Endothelial cell of umbilical vein (primary cell): ENCODE results near the gene TRAK1. TPM values are rescaled to one million over a fixed set of nuclear protein-coding genes. Genes with fewer than 3 reads are reported as not detected.

Source experiments
- BruUV-seq: library from RNA; stranded (reverse); fragments of 400-500 nt; replicated peaks from 2 replicates; lab custom pipeline; 2021; lab: Mats Ljungman, UMichigan
- CTCF ChIA-PET: fragments of 300-600, 350-600 bp; sonication (Branson Sonifier 250); formaldehyde crosslinking; loops from one replicate; lab custom pipeline; 2021; ENCODE audit warnings: antibody characterized with exemption, inconsistent platforms; lab: Charles Lee
- POLR2A ChIA-PET: fragments of 300-600, 350-600 bp; sonication (Branson Sonifier 250); formaldehyde crosslinking; loops from one replicate; lab custom pipeline; 2021; ENCODE audit warnings: antibody characterized with exemption, inconsistent platforms; lab: Charles Lee
- DNase-seq: peaks from one replicate; pipeline ENCODE4 v3.0.0-alpha.2; 2011; ENCODE audit warnings: low read depth, low spot score
- FAIRE-seq: peaks from 2 replicates; lab custom pipeline; 2011; peaks lifted over from hg19 to GRCh38; lab: Jason Lieb, UNC
- H2AFZ ChIP-seq: 2 replicates; pipeline ENCODE4 v1.6.0; 2012; ENCODE audit warnings: low read depth, low read length, control low read depth, inconsistent platforms
- H3K27ac ChIP-seq: 2 replicates; pipeline ENCODE4 v1.5.1; 2011; ENCODE audit warnings: low read depth, mild to moderate bottlenecking, control low read depth, low read length, moderate library complexity; ENCODE audit not compliant: insufficient read depth
- H3K27me3 ChIP-seq, 2 experiments: 2 replicates each; pipeline versions ENCODE4 v1.6.0 to v1.6.1; 2011; ENCODE audit warnings: low read length in 2 of 2, mixed read lengths in 1 of 2; ENCODE audit not compliant: control insufficient read depth in 2 of 2, insufficient read depth in 2 of 2
- H3K36me3 ChIP-seq, 2 experiments: 2 replicates in 1 of 2; 3 replicates in 1 of 2; pipeline ENCODE4 v1.5.1; 2011; ENCODE audit warnings: low read length in 2 of 2, mild to moderate bottlenecking in 1 of 2, moderate library complexity in 1 of 2; ENCODE audit not compliant: control insufficient read depth in 2 of 2, insufficient read depth in 2 of 2; ENCODE audit errors: extremely low read depth in 1 of 2
- H3K4me1 ChIP-seq: 3 replicates; pipeline ENCODE4 v1.5.1; 2011; ENCODE audit warnings: mild to moderate bottlenecking, low read length; ENCODE audit not compliant: control insufficient read depth, insufficient read depth; ENCODE audit errors: extremely low read depth
- H3K4me2 ChIP-seq: 2 replicates; pipeline ENCODE4 v1.6.1; 2011; ENCODE audit warnings: low read length, control low read depth, mixed read lengths; ENCODE audit not compliant: insufficient read depth
- H3K4me3 ChIP-seq, 3 experiments: fragments of 200-600 bp in 1 of 3; sonication (generic), shearing (Covaris generic) in 1 of 3; replicated peaks in 1 of 3; 2 replicates each; pipeline ENCODE4 v1.5.1; 2011 to 2016; ENCODE audit warnings: control low read depth in 3 of 3, low read length in 3 of 3, mild to moderate bottlenecking in 2 of 3, inconsistent platforms in 1 of 3, low read depth in 1 of 3, moderate library complexity in 1 of 3; ENCODE audit not compliant: insufficient read depth in 1 of 3
- H3K79me2 ChIP-seq: 2 replicates; pipeline ENCODE4 v1.6.0; 2012; ENCODE audit warnings: low read length, inconsistent platforms; ENCODE audit not compliant: control insufficient read depth, insufficient read depth
- H3K9ac ChIP-seq: replicated peaks from 2 replicates; pipeline ENCODE3; 2011; ENCODE audit warnings: low read length, control low read depth; ENCODE audit not compliant: insufficient read depth; ENCODE audit errors: extremely low read depth
- H3K9me1 ChIP-seq: replicated peaks from 3 replicates; pipeline ENCODE4 v1.6.0; 2011; ENCODE audit warnings: mild to moderate bottlenecking, low read length; ENCODE audit not compliant: control insufficient read depth, insufficient read depth; ENCODE audit errors: extremely low read depth
- H3K9me3 ChIP-seq: replicated peaks from 2 replicates; pipeline ENCODE4 v1.5.1; 2012; ENCODE audit warnings: low read length, inconsistent platforms; ENCODE audit not compliant: control insufficient read depth, insufficient read depth
- H4K20me1 ChIP-seq: replicated peaks from 2 replicates; pipeline ENCODE3; 2011; ENCODE audit warnings: mild to moderate bottlenecking, low read length; ENCODE audit not compliant: control insufficient read depth, insufficient read depth; ENCODE audit errors: extremely low read depth
- EZH2 ChIP-seq: IDR thresholded peaks from 2 replicates; pipeline ENCODE4 v1.6.1; 2012; ENCODE audit warnings: borderline replicate concordance, low read depth, mild to moderate bottlenecking, moderate library complexity, low read length, inconsistent platforms; ENCODE audit not compliant: severe bottlenecking
- FOS ChIP-seq: IDR thresholded peaks from 2 replicates; pipeline ENCODE4 v1.6.1; 2011; ENCODE audit warnings: mild to moderate bottlenecking, low read length, moderate library complexity, borderline replicate concordance; ENCODE audit not compliant: insufficient read depth
- GATA2 ChIP-seq: IDR thresholded peaks from 2 replicates; pipeline ENCODE4 v1.7.0; 2011; ENCODE audit warnings: low read depth, mild to moderate bottlenecking, moderate library complexity, mixed read lengths, low read length; ENCODE audit not compliant: insufficient read length, insufficient read depth
- JUN ChIP-seq: IDR thresholded peaks from 2 replicates; pipeline ENCODE4 v1.6.1; 2011; ENCODE audit warnings: borderline replicate concordance, low read depth; ENCODE audit not compliant: insufficient read length, insufficient read depth
- MYC ChIP-seq: IDR thresholded peaks from one replicate; pipeline ENCODE4 v1.6.1; 2011; ENCODE audit warnings: mild to moderate bottlenecking, low read depth, low read length
- POLR2A ChIP-seq: IDR thresholded peaks from 2 replicates; pipeline ENCODE4 v1.6.1; 2012; ENCODE audit warnings: low read depth, mild to moderate bottlenecking, control low read depth, low read length
- POLR2AphosphoS5 ChIP-seq: IDR thresholded peaks from 2 replicates; pipeline ENCODE4 v1.6.1; 2012; ENCODE audit warnings: low read depth, mild to moderate bottlenecking, control low read depth, low read length, moderate library complexity; ENCODE audit not compliant: insufficient read depth
- dilution Hi-C: fragments of 300-500 bp; cut with MboI; formaldehyde crosslinking; loops from one replicate; pipeline ENCODE4 v1.15.0; 2019; ENCODE audit warnings: low sequenced_read_pairs; ENCODE audit not compliant: extremely low pct_ligation_motif_present
- intact Hi-C: fragments of 100-400 bp; cut with micrococcal nuclease; formaldehyde crosslinking; loops from one replicate; pipeline ENCODE4 v1.10.0; 2022
- polyA plus RNA-seq, 4 experiments: library from polyadenylated mRNA; depleted of rRNA in 3 of 4; stranded (reverse) in 3 of 4; unstranded in 1 of 4; fragments of >200 nt; gene quantifications; 2 replicates each; pipeline versions ENCODE4 v1.2.1 to v1.2.3, GENCODE V29; 2011 to 2012; ENCODE audit warnings: missing spikeins in 1 of 4
- total RNA-seq: library from RNA; stranded (reverse); gene quantifications from 2 replicates; pipeline ENCODE4 v1.2.3, GENCODE V29; 2021
- TF ChIP-seq, protein P1 (sequence below): IDR thresholded peaks from 2 replicates; pipeline ENCODE4 v1.6.1; 2011; ENCODE audit not compliant: insufficient read depth, insufficient read length
- TF ChIP-seq, protein P2 (sequence below), 2 donors: IDR thresholded peaks; 1 replicate in 1 of 2; 2 replicates in 1 of 2; pipeline ENCODE4 v1.5.1; 2011; ENCODE audit warnings: low read length in 2 of 2, mild to moderate bottlenecking in 2 of 2, moderate library complexity in 2 of 2, control low read depth in 1 of 2, inconsistent platforms in 1 of 2, low read depth in 1 of 2; ENCODE audit not compliant: insufficient read depth in 1 of 2; ENCODE audit errors: extremely low read depth in 1 of 2

The TRAK1 gene
- total and polyA plus RNA-seq, 2 donors (not counting 3 experiments of a cell fraction or from before 2014, with no cell fraction given): 38.5 to 59.6 TPM

DNA sequence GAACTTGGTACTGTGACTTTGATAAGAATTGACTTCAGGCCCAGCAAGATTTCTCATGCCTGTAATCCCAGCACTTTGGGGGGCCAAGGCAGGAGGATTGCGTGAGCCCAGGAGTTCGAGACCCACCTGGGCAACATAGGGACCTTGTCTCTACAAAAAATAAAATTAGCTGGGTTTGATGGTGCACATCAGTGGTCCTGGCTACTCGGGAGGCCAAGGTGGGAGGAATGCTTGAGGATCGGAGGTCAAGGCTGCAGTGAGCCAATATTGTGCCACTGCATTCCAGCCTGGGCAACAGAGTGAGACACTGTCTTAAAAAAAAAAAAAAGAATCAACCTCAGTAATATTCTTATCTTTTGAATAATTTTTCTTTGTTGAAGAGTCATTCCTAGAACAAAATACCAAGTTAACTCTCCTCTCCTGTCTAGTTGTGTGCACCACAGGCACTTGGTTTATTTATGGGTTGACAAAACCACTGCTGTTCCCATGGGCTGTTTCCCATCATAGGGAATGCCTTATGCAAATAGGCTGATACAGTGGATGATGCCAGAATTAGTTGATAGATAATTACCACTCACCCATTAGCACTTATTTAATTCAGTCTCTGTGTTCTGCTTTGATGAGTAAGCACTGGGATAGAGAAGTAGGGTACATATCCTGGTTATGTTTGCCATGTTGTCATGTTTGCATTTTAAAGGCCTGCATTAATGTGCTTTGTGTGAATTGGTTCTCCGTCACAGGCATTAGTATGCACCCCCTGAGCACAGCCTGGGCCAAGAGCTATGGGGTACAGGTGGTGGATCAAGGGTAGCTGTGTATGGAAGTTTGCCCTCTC is 32.9 kb downstream of the TRAK1 start:
- Histone ChIP-seq H3K4me3 (no peak overlapping the region), H3K79me2 (peaks cover 19% of the 10 kb centered on the region), H3K4me1 (peaks cover 28% of the 10 kb centered on the region), H3K9ac (no peak overlapping the region), H3K36me3 (peaks cover 0 to 2% of the 10 kb centered on the region in 2 experiments), H3K27me3 (no peaks in the 10 kb centered on the region), H3K27ac (no peak overlapping the region), H4K20me1 (no peaks in the 10 kb centered on the region), H2AFZ (no peak overlapping the region), H3K4me2 (no peak overlapping the region), H3K9me3 (no peaks in the 10 kb centered on the region), H3K9me1 (no peaks in the 10 kb centered on the region)
- dilution Hi-C loops: no loop called here
- CTCF ChIA-PET: interaction anchor here (2.0 kb wide), 1 partner anchor 67 kb away, joined by 10 read pairs; no protein-coding TSS in a partner anchor
- no TSS peak for BruUV-seq
- DNase-seq: no peak
- no peak for TF ChIP-seq JUN
- TF ChIP-seq POLR2A: no peak
- TF ChIP-seq, protein P1, sequence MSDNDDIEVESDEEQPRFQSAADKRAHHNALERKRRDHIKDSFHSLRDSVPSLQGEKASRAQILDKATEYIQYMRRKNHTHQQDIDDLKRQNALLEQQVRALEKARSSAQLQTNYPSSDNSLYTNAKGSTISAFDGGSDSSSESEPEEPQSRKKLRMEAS: no peak
- no peak for TF ChIP-seq GATA2
- TF ChIP-seq, protein P2, sequence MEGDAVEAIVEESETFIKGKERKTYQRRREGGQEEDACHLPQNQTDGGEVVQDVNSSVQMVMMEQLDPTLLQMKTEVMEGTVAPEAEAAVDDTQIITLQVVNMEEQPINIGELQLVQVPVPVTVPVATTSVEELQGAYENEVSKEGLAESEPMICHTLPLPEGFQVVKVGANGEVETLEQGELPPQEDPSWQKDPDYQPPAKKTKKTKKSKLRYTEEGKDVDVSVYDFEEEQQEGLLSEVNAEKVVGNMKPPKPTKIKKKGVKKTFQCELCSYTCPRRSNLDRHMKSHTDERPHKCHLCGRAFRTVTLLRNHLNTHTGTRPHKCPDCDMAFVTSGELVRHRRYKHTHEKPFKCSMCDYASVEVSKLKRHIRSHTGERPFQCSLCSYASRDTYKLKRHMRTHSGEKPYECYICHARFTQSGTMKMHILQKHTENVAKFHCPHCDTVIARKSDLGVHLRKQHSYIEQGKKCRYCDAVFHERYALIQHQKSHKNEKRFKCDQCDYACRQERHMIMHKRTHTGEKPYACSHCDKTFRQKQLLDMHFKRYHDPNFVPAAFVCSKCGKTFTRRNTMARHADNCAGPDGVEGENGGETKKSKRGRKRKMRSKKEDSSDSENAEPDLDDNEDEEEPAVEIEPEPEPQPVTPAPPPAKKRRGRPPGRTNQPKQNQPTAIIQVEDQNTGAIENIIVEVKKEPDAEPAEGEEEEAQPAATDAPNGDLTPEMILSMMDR (IDR thresholded peaks at IDR 0.05; ENCODE audit: extremely low read depth in 1 of 2, insufficient read depth in 1 of 2, low read depth in 1 of 2, low read length in 2 of 2): no peak
- no peak for TF ChIP-seq MYC
- no peak for TF ChIP-seq POLR2AphosphoS5
- no peak for TF ChIP-seq FOS
- TF ChIP-seq EZH2: no peak
- intact Hi-C loops: no loop called here
- POLR2A ChIA-PET: no interaction called here
- no peak for FAIRE-seq
